SK-N-SH (cell line): Measurements from ENCODE around the gene KYAT1.
"Not testable (repeated sequence)": the region's sequence is repeated elsewhere in the genome, so short reads cannot be mapped to it uniquely, and the experiment has no call there.

Experiments
- CTCF ChIP-seq: fragments of 200-600 bp; sonication (generic); IDR thresholded peaks from 2 replicates; pipeline ENCODE4 v1.6.1; 2017; ENCODE audit warnings: antibody characterized with exemption, mild to moderate bottlenecking, moderate library complexity
- EZH2phosphoT487 ChIP-seq: fragments of 200-600 bp; sonication (generic); IDR thresholded peaks from 2 replicates; pipeline ENCODE4 v1.6.1; 2017; ENCODE audit warnings: low read depth, mixed run types, mild to moderate bottlenecking, antibody characterized with exemption, moderate library complexity, borderline replicate concordance
- FOSL2 ChIP-seq: IDR thresholded peaks from 2 replicates; pipeline ENCODE4 v1.4.0; 2012; ENCODE audit warnings: low read depth, mild to moderate bottlenecking, moderate library complexity, borderline replicate concordance
- NRF1 ChIP-seq: IDR thresholded peaks from 2 replicates; pipeline ENCODE4 v1.6.1; 2012; ENCODE audit warnings: low read depth, mild to moderate bottlenecking, low read length
- RCOR1 ChIP-seq: fragments of 150-350 bp; IDR thresholded peaks from 2 replicates; pipeline ENCODE4 v1.6.1; 2017; ENCODE audit warnings: antibody characterized with exemption, low read length
- TAF1 ChIP-seq: IDR thresholded peaks from 2 replicates; pipeline ENCODE4 v1.6.1; 2012; ENCODE audit warnings: low read depth, mild to moderate bottlenecking, low read length, moderate library complexity, borderline replicate concordance
- YY1 ChIP-seq: IDR thresholded peaks from 2 replicates; pipeline ENCODE4 v1.4.0; 2012; ENCODE audit warnings: low read depth, mild to moderate bottlenecking
- TF ChIP-seq, protein P1 (sequence below): fragments of 150-350 bp; IDR thresholded peaks from 2 replicates; pipeline ENCODE4 v1.6.1; 2016; ENCODE audit warnings: mild to moderate bottlenecking, low read depth, low read length
- TF ChIP-seq, protein P2 (sequence below): fragments of 150-350 bp; IDR thresholded peaks from 2 replicates; pipeline ENCODE4 v1.6.1; 2017; ENCODE audit warnings: antibody characterized with exemption, low read length, low read depth, borderline replicate concordance

DNA sequence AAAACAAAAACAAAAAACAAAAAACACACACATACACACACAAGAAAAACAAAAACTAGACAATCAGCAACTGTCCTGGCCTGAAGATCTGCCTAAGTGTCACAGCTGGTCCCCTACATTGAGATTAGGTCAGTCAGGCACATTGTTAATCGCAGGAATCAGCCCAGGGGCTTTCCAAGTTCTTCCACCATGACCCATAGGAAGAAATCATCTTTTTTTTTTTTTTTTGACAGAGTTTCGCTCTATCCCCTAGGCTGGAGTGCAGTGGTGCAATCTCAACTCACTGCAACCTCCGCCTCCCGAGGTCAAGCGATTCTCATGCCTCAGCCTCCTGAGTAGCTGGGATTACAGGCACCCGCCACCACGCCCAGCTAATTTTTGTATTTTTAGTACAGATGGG, 38.6 kb downstream of the KYAT1 start:
- not testable (repeated sequence) for TF ChIP-seq CTCF, RCOR1, FOSL2, EZH2phosphoT487, YY1, NRF1, TAF1
- TF ChIP-seq, protein P1, sequence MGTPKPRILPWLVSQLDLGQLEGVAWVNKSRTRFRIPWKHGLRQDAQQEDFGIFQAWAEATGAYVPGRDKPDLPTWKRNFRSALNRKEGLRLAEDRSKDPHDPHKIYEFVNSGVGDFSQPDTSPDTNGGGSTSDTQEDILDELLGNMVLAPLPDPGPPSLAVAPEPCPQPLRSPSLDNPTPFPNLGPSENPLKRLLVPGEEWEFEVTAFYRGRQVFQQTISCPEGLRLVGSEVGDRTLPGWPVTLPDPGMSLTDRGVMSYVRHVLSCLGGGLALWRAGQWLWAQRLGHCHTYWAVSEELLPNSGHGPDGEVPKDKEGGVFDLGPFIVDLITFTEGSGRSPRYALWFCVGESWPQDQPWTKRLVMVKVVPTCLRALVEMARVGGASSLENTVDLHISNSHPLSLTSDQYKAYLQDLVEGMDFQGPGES: not testable (repeated sequence)
- TF ChIP-seq, protein P2, sequence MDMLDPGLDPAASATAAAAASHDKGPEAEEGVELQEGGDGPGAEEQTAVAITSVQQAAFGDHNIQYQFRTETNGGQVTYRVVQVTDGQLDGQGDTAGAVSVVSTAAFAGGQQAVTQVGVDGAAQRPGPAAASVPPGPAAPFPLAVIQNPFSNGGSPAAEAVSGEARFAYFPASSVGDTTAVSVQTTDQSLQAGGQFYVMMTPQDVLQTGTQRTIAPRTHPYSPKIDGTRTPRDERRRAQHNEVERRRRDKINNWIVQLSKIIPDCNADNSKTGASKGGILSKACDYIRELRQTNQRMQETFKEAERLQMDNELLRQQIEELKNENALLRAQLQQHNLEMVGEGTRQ: not testable (repeated sequence)
